IMR-90 (cell line): ENCODE measurements around the gene CACNA1D. TPM values are rescaled to one million over a fixed set of nuclear protein-coding genes. Genes with fewer than 3 reads are reported as not detected.

Experiments used
- ATAC-seq: fragments of 200-7000 bp; cut with Tn5 transposase; 2 replicates; pipeline ENCODE4 v1.9.1; 2020; ENCODE audit warnings: low read depth, mild to moderate bottlenecking, moderate library complexity
- BruUV-seq: library from RNA; stranded (reverse); fragments of 400-500 nt; replicated peaks from 2 replicates; lab custom pipeline; 2021; lab: Mats Ljungman, UMichigan
- CTCF ChIA-PET: fragments of 300-600 bp; formaldehyde crosslinking; extraction: SDS; loops from one replicate; lab custom pipeline; 2021; ENCODE audit warnings: antibody characterized with exemption; lab: Yijun Ruan, JAX
- POLR2A ChIA-PET: fragments of 300-600 bp; sonication (Branson Sonifier 250); formaldehyde crosslinking; loops from one replicate; lab custom pipeline; 2022; ENCODE audit warnings: antibody characterized with exemption; ENCODE audit not compliant: unreplicated experiment; lab: Charles Lee
- DNase-seq: peaks from one replicate; pipeline ENCODE4 v3.0.0; 2013
- H2AFZ ChIP-seq: replicated peaks from 2 replicates; pipeline ENCODE3; 2013; ENCODE audit warnings: low read length, mild to moderate bottlenecking; ENCODE audit not compliant: poor library complexity
- H2AK5ac ChIP-seq: 2 replicates; pipeline ENCODE4 v1.6.1; 2013; ENCODE audit warnings: low read depth, low read length, inconsistent platforms
- H2AK9ac ChIP-seq: replicated peaks from 2 replicates; pipeline ENCODE3; 2013; ENCODE audit warnings: mild to moderate bottlenecking, low read depth, low read length, moderate library complexity; ENCODE audit not compliant: poor library complexity
- H2BK120ac ChIP-seq: 2 replicates; pipeline ENCODE4 v1.6.1; 2013; ENCODE audit warnings: low read depth, low read length, inconsistent platforms
- H2BK15ac ChIP-seq: 3 replicates; pipeline ENCODE4 v1.6.1; 2013; ENCODE audit warnings: low read depth, low read length, inconsistent platforms
- H2BK20ac ChIP-seq: 2 replicates; pipeline ENCODE4 v1.6.1; 2013; ENCODE audit warnings: low read depth, mild to moderate bottlenecking, inconsistent platforms, low read length, moderate library complexity
- H2BK5ac ChIP-seq: 2 replicates; pipeline ENCODE4 v1.6.1; 2013; ENCODE audit warnings: mild to moderate bottlenecking, low read depth, low read length, inconsistent platforms; ENCODE audit not compliant: poor library complexity, severe bottlenecking
- H3K14ac ChIP-seq: replicated peaks from 2 replicates; pipeline ENCODE4 v1.6.1; 2013; ENCODE audit warnings: low read depth, low read length, inconsistent platforms
- H3K18ac ChIP-seq: 2 replicates; pipeline ENCODE4 v1.6.1; 2013; ENCODE audit warnings: low read depth, low read length, control low read depth
- H3K23ac ChIP-seq: 2 replicates; pipeline ENCODE4 v1.6.1; 2013; ENCODE audit warnings: low read depth, low read length, inconsistent platforms
- H3K27ac ChIP-seq: 2 replicates; pipeline ENCODE4 v1.5.1; 2013; ENCODE audit warnings: mild to moderate bottlenecking, control low read depth, low read length; ENCODE audit not compliant: insufficient read depth
- H3K27me3 ChIP-seq: 2 replicates; pipeline ENCODE4 v1.6.1; 2013; ENCODE audit warnings: low read length; ENCODE audit not compliant: control insufficient read depth, insufficient read depth
- H3K36me3 ChIP-seq: 2 replicates; pipeline ENCODE4 v1.6.1; 2013; ENCODE audit warnings: low read length, mixed read lengths; ENCODE audit not compliant: control insufficient read depth, insufficient read depth
- H3K4ac ChIP-seq: 2 replicates; pipeline ENCODE4 v1.6.1; 2013; ENCODE audit warnings: low read depth, low read length, inconsistent platforms
- H3K4me1 ChIP-seq: 2 replicates; pipeline ENCODE4 v1.6.1; 2013; ENCODE audit warnings: low read length, mixed read lengths; ENCODE audit not compliant: control insufficient read depth, insufficient read depth
- H3K4me2 ChIP-seq: 2 replicates; pipeline ENCODE4 v1.6.1; 2013; ENCODE audit warnings: low read depth, mild to moderate bottlenecking, control low read depth, low read length, moderate library complexity
- H3K4me3 ChIP-seq: 2 replicates; pipeline ENCODE4 v1.5.1; 2013; ENCODE audit warnings: low read depth, mild to moderate bottlenecking, control low read depth, low read length, moderate library complexity; ENCODE audit not compliant: insufficient read depth
- H3K56ac ChIP-seq: 2 replicates; pipeline ENCODE4 v1.6.1; 2013; ENCODE audit warnings: low read length, inconsistent platforms; ENCODE audit not compliant: insufficient read depth; ENCODE audit errors: extremely low read depth
- H3K79me1 ChIP-seq, 2 experiments: 2 replicates each; pipeline ENCODE4 v1.6.1; 2013; ENCODE audit warnings: low read length in 2 of 2, inconsistent platforms in 1 of 2, low read depth in 1 of 2
- H3K9ac ChIP-seq: 2 replicates; pipeline ENCODE4 v1.6.1; 2013; ENCODE audit warnings: low read depth, low read length, control low read depth
- H3K9me1 ChIP-seq: 2 replicates; pipeline ENCODE4 v1.6.1; 2013; ENCODE audit warnings: low read length, inconsistent platforms; ENCODE audit not compliant: insufficient read depth
- H3K9me3 ChIP-seq: 2 replicates; pipeline ENCODE4 v1.6.1; 2013; ENCODE audit warnings: low read length; ENCODE audit not compliant: control insufficient read depth, insufficient read depth
- H4K20me1 ChIP-seq: 2 replicates; pipeline ENCODE4 v1.6.1; 2013; ENCODE audit warnings: low read length, inconsistent platforms; ENCODE audit not compliant: insufficient read depth
- H4K5ac ChIP-seq: 2 replicates; pipeline ENCODE4 v1.6.1; 2013; ENCODE audit warnings: mild to moderate bottlenecking, low read depth, low read length, control low read depth
- H4K8ac ChIP-seq, 2 experiments: 2 replicates each; pipeline ENCODE4 v1.6.1; 2013; ENCODE audit warnings: low read depth in 2 of 2, low read length in 2 of 2, control low read depth in 1 of 2, inconsistent platforms in 1 of 2
- H4K91ac ChIP-seq: 2 replicates; pipeline ENCODE4 v1.6.1; 2013; ENCODE audit warnings: low read depth, low read length, inconsistent platforms; ENCODE audit not compliant: insufficient read depth
- BHLHE40 ChIP-seq: fragments of 150-350 bp; IDR thresholded peaks from 2 replicates; pipeline ENCODE4 v1.6.1; 2016; ENCODE audit warnings: mild to moderate bottlenecking, low read depth, low read length
- CEBPB ChIP-seq: IDR thresholded peaks from 2 replicates; pipeline ENCODE4 v1.6.1; 2012; ENCODE audit warnings: low read depth, low read length, improper control_type of control experiment
- CHD1 ChIP-seq: IDR thresholded peaks from 2 replicates; pipeline ENCODE4 v1.6.1; 2012; ENCODE audit warnings: low read depth, low read length, improper control_type of control experiment
- CTCF ChIP-seq: conservative IDR thresholded peaks from 2 replicates; pipeline ENCODE4 v1.5.1; 2012; ENCODE audit warnings: mild to moderate bottlenecking, low read depth, low read length, improper control_type of control experiment
- FOS ChIP-seq: fragments of 150-350 bp; IDR thresholded peaks from 2 replicates; pipeline ENCODE4 v1.6.1; 2016; ENCODE audit warnings: low read depth, low read length
- MAFK ChIP-seq: IDR thresholded peaks from 2 replicates; pipeline ENCODE4 v1.6.1; 2012; ENCODE audit warnings: low read depth, low read length, improper control_type of control experiment
- MAZ ChIP-seq: IDR thresholded peaks from 2 replicates; pipeline ENCODE4 v1.6.1; 2012; ENCODE audit warnings: low read depth, mild to moderate bottlenecking, low read length, improper control_type of control experiment, moderate library complexity, borderline replicate concordance
- MXI1 ChIP-seq: IDR thresholded peaks from 2 replicates; pipeline ENCODE4 v1.6.1; 2012; ENCODE audit warnings: low read depth, mild to moderate bottlenecking, low read length, moderate library complexity, borderline replicate concordance
- NFE2L2 ChIP-seq: fragments of 150-350 bp; IDR thresholded peaks from 2 replicates; pipeline ENCODE4 v1.6.1; 2016; ENCODE audit warnings: low read depth, mild to moderate bottlenecking, low read length
- POLR2A ChIP-seq: IDR thresholded peaks from 2 replicates; pipeline ENCODE4 v1.6.1; 2012; ENCODE audit warnings: mild to moderate bottlenecking, low read depth, low read length
- RAD21 ChIP-seq: IDR thresholded peaks from 2 replicates; pipeline ENCODE4 v1.6.1; 2012; ENCODE audit warnings: low read length, improper control_type of control experiment
- RCOR1 ChIP-seq: IDR thresholded peaks from 2 replicates; pipeline ENCODE4 v1.6.1; 2012; ENCODE audit warnings: mild to moderate bottlenecking, low read length, improper control_type of control experiment; ENCODE audit not compliant: insufficient replicate concordance
- RFX5 ChIP-seq: IDR thresholded peaks from 2 replicates; pipeline ENCODE4 v1.8.0; 2012; ENCODE audit warnings: low read depth, mild to moderate bottlenecking, low read length, moderate library complexity
- SMC3 ChIP-seq: fragments of 150-350 bp; IDR thresholded peaks from 2 replicates; pipeline ENCODE4 v1.6.1; 2016; ENCODE audit warnings: low read depth, mild to moderate bottlenecking, antibody characterized with exemption, low read length, moderate library complexity
- WGBS, 2 experiments: methylation state at CpG; one replicate each; pipeline versions ENCODE4 v1.1.5 to v1.1.7; 2013; ENCODE audit warnings: missing lambda C conversion rate in 2 of 2; ENCODE audit not compliant: insufficient read length in 1 of 2; ENCODE audit errors: extremely low coverage in 2 of 2; 5-methylcytosine and 5-hydroxymethylcytosine counted together
- dilution Hi-C: fragments of 300-500 bp; cut with HindIII; formaldehyde crosslinking; loops from one replicate; pipeline ENCODE4 v1.14.3; 2018; ENCODE audit warnings: low sequenced_read_pairs; ENCODE audit not compliant: unreplicated experiment
- in situ Hi-C: fragments of 300-500 bp; cut with MboI; formaldehyde crosslinking; loops from 3 replicates; pipeline ENCODE4 v1.14.3; 2019; ENCODE audit warnings: low sequenced_read_pairs, inconsistent platforms, mixed read lengths
- intact Hi-C: fragments of 100-400 bp; cut with micrococcal nuclease; formaldehyde crosslinking; loops from 2 replicates; pipeline ENCODE4 v1.10.0; 2022
- polyA plus RNA-seq, 3 experiments: library from polyadenylated mRNA; depleted of rRNA; stranded (reverse); fragments of >200 nt; gene quantifications; 2 replicates each; pipeline ENCODE4 v1.2.3, GENCODE V29; 2012; ENCODE audit warnings: low replicate concordance in 1 of 3
- total RNA-seq: library from RNA; depleted of rRNA; stranded (reverse); fragments of >200 nt; gene quantifications from 2 replicates; pipeline ENCODE4 v1.2.3, GENCODE V29; 2012
- TF ChIP-seq, protein P1 (sequence below): fragments of 150-350 bp; IDR thresholded peaks from 2 replicates; pipeline ENCODE4 v1.6.1; 2017; ENCODE audit warnings: mild to moderate bottlenecking, antibody characterized with exemption, low read length, low read depth
- TF ChIP-seq, protein P2 (sequence below): fragments of 150-350 bp; IDR thresholded peaks from 2 replicates; pipeline ENCODE4 v1.6.1; 2016; ENCODE audit warnings: low read depth, mild to moderate bottlenecking, low read length, moderate library complexity, borderline replicate concordance

Gene CACNA1D
- total and polyA plus RNA-seq, 2 of the 4 experiments (the other 2 are of a cell fraction), result 0.07 TPM; not detected in 1

- no peak for ATAC-seq
- no TSS peak for BruUV-seq
- dilution Hi-C loops (no loop called here), in situ Hi-C loops (no loop called here), intact Hi-C loops (no loop called here)
- H3K9me1 ChIP-seq, result no peaks in the 10 kb centered on the region
- no peak overlapping the region for H4K8ac ChIP-seq
- H3K4me1 ChIP-seq, result peaks cover 19% of the 10 kb centered on the region; the same call in 1 of the 2 replicates
- H3K9ac ChIP-seq, result no peak overlapping the region
- no peaks in the 10 kb centered on the region for H3K79me1 ChIP-seq
- peaks cover 3% of the 10 kb centered on the region; the same call in 1 of the 2 replicates for H3K27me3 ChIP-seq
- no peak overlapping the region for H3K4me2 ChIP-seq
- WGBS, 2 experiments, result no CpG with 5 or more reads among the region's 5 CpGs
- no peaks in the 10 kb centered on the region for H4K20me1 ChIP-seq
- H4K91ac ChIP-seq, result no peak overlapping the region
- no peaks in the 10 kb centered on the region for H3K36me3 ChIP-seq
- H2BK120ac ChIP-seq, result no peak overlapping the region
- H2BK5ac ChIP-seq, result no peak overlapping the region
- DNase-seq, result no peak
- no peak overlapping the region for H2BK15ac ChIP-seq
- CTCF ChIA-PET, result interaction anchor here (0.9 kb wide), 1 partner anchor 10 kb away, joined by 3 read pairs; no protein-coding TSS in a partner anchor
- H2AK9ac ChIP-seq, result no peak overlapping the region
- no peaks in the 10 kb centered on the region for H3K9me3 ChIP-seq
- H3K4me3 ChIP-seq, result no peak overlapping the region
- no peak for TF ChIP-seq RAD21
- no peak for TF ChIP-seq CEBPB
- TF ChIP-seq CTCF, result no peak
- no peak for TF ChIP-seq FOS
- TF ChIP-seq RCOR1, result no peak
- no peak for TF ChIP-seq POLR2A
- TF ChIP-seq MXI1, result no peak
- no peak for TF ChIP-seq MAFK
- TF ChIP-seq CHD1, result no peak
- TF ChIP-seq MAZ, result no peak
- TF ChIP-seq BHLHE40, result no peak
- TF ChIP-seq, protein P1, sequence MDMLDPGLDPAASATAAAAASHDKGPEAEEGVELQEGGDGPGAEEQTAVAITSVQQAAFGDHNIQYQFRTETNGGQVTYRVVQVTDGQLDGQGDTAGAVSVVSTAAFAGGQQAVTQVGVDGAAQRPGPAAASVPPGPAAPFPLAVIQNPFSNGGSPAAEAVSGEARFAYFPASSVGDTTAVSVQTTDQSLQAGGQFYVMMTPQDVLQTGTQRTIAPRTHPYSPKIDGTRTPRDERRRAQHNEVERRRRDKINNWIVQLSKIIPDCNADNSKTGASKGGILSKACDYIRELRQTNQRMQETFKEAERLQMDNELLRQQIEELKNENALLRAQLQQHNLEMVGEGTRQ, result no peak
- TF ChIP-seq SMC3, result no peak
- TF ChIP-seq, protein P2, sequence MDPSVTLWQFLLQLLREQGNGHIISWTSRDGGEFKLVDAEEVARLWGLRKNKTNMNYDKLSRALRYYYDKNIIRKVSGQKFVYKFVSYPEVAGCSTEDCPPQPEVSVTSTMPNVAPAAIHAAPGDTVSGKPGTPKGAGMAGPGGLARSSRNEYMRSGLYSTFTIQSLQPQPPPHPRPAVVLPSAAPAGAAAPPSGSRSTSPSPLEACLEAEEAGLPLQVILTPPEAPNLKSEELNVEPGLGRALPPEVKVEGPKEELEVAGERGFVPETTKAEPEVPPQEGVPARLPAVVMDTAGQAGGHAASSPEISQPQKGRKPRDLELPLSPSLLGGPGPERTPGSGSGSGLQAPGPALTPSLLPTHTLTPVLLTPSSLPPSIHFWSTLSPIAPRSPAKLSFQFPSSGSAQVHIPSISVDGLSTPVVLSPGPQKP, result no peak
- no peak for TF ChIP-seq NFE2L2
- TF ChIP-seq RFX5, result no peak
- no peak overlapping the region for H2BK20ac ChIP-seq
- H4K5ac ChIP-seq, result no peak overlapping the region
- no peak overlapping the region for H2AK5ac ChIP-seq
- no peak overlapping the region for H3K23ac ChIP-seq
- no peak overlapping the region for H3K27ac ChIP-seq
- no peak overlapping the region for H3K18ac ChIP-seq
- POLR2A ChIA-PET, result no interaction called here
- no peak overlapping the region for H3K4ac ChIP-seq
- no peak overlapping the region for H3K14ac ChIP-seq
- no peak overlapping the region for H3K56ac ChIP-seq
- H2AFZ ChIP-seq, result no peak overlapping the region
Observed at GRCh38 chr3:53775834-53776251, 281.4 kb downstream of the CACNA1D start.
